Epidermal melanocyte (primary cell): ENCODE measurements around the gene APLN.

Source experiments
- DNase-seq: peaks from one replicate; pipeline ENCODE4 v3.0.0; 2011; ENCODE audit warnings: low spot score; ENCODE audit not compliant: insufficient read length

Gene APLN

GRCh38 chrX:129597905-129598304, 56.9 kb downstream of the APLN start:
- DNase-seq: no peak

GRCh38 chrX:129596077-129596476, 58.7 kb downstream of the APLN start:
- no peak for DNase-seq
